GOT3 (cell line): Measurements from ENCODE around the gene KCNJ9.

Experiments used
- DNase-seq: peaks from one replicate; lab custom pipeline; 2025; ENCODE audit warnings: mixed read lengths; lab: John Stamatoyannopoulos, UW

KCNJ9 gene

GRCh38 chr1:160087118-160087662 is 5.9 kb downstream of the KCNJ9 start:
- DNase-seq = no peak

DNA sequence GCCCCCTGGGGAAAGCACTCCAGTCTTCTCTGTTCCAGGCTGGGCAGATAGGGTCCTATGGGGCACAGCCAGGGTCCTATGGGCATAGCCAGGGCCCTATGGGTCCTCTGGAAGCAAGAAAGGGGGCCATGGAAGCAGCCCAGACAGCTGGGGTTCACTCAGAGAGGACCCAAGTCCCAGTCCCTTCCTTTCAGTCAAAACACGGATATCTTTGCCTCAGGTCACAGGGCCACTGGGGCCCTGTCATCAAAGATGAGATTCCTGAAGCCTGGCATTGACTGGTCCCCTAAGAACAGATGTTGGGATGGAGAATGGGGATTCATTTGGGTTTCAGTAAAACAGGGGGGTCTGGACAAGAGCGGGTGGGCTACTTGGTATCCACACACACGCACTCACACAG is 8.5 kb downstream of the KCNJ9 start:
- DNase-seq = no peak

GRCh38 chr1:160090760-160091159 is 9.4 kb downstream of the KCNJ9 start:
- no peak for DNase-seq

DNA sequence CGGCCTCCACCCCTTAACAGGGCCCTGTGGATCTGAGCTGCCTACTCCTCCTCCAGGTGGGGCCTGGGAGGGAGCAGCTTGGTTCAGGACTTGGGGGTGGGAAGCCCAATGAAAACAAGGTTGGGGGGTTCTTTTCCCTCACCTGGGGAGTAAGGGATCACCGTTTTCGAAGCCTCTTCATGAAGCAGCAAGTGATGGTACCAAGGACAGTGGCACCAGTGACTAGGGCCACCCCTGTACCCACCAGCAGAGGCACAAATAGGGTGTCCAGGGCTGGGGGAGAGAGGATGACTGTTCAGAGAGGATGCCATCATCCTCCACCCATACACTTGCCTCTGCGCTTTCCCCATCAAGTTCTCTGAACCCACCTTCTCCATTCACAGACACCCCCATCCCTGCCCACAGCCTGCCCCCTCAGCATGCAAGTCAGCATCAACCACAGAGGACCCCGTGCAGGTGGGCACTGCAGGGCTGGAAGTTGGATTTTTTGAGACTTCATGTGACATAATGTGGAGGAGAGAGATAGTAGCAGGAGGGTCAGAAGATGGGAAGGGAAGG is 10.4 kb downstream of the KCNJ9 start:
- no peak for DNase-seq

DNA sequence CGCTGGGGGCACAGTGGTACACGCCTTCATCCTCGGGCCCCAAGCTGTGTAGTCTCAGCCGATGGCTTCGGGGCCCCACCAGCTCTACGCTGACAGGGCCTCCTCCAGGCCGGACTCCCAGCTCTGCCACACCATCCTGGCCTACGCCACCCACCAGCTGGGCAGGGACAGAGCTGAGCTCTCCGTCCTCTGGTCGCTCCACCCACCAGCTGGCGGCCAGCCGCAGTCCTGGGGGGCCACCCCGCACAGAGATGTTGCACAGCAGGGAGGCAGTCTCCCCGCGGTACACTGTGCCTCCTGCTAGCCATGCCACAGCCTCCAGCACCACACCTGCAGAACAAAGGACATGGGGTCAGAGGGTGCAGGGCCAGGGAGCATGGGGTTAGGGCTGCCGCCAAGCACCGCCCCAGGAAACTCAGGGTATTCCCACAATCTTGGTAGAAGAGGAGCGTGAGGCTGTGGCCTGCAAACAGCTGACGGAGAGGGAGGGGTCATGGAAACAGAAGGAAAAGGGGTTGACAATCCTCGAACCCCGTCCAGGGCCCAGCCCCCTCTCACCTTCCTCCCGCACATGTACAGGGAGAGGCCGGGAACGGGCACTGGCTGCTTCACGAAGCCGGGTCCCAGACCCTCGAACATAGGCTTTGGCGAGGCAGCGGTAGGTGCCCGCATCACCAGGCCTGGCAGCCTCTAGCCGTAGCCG is 11.2 kb downstream of the KCNJ9 start:
- DNase-seq = no peak

DNA sequence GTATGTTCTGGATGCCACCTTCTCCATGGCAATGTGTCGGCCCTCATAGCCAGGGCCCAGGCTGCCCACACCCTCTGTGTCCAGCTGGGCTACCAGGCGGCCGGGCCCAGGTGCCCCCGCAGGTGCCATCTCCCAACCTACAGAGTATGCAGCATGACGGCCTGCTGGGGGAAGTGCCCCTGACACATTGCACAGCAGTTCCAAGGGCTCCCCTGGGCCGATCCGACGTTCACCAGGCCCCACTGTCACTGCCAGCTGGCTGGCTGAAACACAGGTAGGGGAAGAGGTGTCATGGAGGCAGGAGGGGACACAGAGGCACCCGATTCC is 11.7 kb downstream of the KCNJ9 start:
- no peak for DNase-seq

DNA sequence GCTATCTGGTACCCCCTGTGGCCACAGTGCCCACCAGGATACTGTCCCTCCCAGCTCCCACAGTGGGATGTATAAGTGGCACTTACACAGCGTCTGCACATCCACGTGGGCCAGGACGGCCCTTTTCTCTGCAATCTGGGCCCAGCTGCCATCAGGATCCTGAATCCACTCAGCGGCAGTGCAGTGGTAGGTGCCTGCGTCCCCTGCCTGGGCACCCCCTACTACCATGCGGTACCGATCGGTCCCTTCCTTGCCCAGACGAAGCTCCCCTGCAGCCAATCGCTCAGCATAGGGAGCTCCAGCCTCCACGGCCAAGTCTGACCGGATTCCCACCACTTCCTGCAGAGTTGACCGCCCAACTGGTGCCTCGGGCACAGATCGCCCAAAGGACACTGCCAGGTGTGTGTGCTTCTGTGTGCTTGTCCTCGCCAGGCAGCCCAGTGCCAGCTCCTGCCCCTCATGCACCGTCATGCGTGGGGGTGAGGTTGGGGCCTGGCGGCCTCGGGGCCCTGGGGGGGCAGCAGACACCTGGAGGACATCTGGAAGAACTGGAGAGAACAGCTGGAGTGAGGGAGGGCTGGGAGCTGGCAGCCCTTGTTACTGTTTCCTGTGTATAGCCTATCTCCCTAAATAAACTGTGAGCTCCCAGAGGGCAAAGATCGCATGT is 12.4 kb downstream of the KCNJ9 start:
- DNase-seq = no peak

GRCh38 chr1:160094291-160094625 is 12.9 kb downstream of the KCNJ9 start:
- DNase-seq = no peak

DNA sequence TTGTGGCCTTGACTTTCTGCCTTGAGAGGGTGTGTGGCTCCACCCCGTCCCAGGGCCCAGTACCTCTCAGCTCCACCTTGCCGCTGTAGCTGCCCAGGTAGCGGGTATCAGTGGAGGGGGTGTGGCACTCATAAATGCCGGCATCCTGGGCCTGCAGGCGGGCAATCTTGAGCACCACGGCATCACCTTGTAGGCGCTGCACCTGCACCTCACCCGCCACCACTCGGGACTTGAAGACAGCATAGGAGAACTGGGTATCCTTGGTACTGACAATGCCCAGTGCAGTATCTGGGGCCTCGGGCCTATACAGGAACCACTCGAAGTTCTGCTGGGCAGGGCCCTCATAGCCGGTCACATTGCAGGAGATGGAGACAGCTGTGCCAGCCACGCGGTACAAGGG is 13.5 kb downstream of the KCNJ9 start:
- DNase-seq = no peak

DNA sequence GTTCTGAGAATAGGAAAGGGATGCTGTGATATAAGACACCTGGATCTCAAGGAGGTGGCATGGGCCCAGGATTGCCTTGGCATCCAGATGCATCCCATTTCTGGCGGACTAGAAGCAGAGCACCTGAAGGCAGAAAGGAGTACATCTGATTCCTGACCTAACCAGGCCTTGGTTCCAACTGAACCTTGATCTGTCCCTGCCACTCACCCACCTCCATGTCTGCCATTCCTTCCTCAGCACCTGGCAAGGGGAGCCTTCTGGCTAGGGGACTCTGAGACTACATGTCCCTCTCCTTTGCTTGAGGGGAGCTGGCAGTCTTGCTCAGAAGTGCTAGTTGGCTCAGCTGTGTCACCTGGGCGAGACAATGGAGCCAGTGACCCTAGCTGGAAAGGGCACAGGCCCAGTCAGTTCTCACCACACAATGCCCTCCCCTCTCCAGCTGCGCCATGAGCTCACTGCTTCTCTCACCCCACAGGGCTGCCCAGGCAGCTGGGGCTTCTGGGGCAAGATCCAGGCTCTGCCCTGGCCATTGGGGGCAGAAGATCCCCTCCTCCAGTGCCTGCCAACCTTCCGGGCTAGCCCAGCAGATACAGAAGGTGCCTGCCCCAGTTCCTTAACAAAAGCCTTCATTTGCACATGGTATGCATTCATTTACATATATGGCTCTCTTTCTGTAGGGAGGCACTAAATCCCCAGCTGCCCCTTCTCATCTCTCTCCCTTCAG is 14.2 kb downstream of the KCNJ9 start:
- DNase-seq = no peak

DNA sequence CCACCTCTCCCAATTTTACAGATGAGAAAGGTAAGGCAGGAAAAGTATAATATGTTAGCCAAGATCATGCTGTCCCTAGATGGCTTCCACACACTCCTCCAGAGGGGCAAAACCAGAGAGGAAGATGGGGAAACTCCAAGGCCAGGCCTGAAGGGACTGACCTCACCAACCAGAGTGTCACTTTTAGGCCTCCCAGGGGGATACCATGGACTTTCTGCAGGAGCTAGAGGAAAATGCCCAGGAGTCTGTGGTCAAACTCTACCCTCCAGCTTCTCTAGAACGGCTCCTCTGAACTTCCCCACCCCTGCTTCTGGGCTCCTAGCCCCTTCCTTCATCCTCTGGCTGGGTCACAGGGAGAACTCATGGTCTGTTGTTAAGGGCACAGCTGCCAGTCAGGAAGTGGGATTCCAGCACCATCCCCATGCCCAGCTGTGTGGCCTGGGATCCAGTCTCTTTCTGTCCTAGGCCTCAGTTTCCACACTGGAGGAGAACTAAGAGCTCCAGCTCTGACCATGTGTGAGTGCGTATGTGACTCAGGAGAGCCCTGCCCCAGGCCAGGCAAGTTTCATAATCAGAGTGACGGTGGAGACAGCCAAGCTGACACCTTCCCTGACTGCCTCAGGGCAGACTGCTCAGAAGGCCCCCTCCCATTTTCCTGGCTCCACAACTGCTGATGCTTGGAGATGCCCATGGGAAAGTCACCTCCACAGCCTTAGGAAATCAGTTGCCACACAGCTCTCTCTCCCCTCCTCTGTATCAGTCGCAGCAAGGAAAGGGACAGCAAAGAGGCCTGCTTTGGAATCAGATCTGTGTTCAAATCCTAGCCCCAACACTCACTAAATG is 15.2 kb downstream of the KCNJ9 start:
- DNase-seq = no peak

- no peak for DNase-seq
These were observed 16.0 kb downstream of the KCNJ9 start for GRCh38 chr1:160097151-160097910.

DNA sequence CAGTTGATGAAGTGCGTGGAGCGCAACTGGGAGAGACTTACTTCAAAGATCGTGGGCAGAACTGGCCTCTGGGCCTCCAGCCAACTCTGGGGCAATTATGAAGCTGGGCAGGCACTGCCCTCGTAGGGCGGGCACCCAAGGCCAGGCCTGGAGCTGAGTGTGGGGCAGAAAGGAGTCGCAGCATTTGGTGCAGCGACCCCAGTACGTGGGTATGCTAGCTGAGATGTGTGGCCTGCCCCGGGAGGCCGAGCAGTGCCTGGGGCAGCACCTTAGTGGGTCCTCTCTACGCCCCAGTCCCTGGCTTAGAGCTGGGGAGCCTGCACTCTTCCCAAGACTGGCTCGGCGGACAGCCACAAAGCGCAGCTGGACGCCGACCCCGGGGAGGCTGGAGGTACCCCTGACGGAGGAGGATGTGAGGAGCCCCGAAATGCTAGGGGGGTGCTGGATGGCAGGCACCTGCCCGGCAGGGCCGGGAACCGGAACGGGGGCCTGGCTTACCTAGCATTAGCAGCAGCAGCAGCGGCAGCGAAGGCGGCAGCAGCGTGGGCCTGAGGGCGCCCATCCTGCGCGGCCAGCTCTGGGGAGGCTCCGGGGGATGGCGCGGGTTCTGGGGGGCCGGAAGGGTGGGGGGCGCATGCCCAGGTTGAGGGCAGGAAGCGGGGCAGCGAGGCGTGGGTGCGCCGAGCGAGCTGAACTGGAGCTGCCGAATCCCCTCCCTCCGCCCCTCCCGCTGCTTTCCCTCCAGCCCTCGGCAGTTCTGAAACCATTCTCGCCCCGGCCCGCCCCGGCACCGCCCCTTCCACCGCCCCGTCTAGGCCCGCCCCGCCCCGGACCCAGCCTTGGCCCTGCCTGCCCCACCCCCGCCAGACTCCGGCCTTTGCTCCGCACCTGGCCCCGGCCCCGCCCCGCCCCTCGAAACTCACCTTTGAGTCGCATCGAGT is 16.8 kb downstream of the KCNJ9 start, which contains the start of gene IGSF8:
IGSF8 (minus strand) TSS at position 709 of the 941 bp plus-strand sequence; CDS start at position 562, 147 bp downstream.
- peak; percentile 68 for DNase-seq

DNA sequence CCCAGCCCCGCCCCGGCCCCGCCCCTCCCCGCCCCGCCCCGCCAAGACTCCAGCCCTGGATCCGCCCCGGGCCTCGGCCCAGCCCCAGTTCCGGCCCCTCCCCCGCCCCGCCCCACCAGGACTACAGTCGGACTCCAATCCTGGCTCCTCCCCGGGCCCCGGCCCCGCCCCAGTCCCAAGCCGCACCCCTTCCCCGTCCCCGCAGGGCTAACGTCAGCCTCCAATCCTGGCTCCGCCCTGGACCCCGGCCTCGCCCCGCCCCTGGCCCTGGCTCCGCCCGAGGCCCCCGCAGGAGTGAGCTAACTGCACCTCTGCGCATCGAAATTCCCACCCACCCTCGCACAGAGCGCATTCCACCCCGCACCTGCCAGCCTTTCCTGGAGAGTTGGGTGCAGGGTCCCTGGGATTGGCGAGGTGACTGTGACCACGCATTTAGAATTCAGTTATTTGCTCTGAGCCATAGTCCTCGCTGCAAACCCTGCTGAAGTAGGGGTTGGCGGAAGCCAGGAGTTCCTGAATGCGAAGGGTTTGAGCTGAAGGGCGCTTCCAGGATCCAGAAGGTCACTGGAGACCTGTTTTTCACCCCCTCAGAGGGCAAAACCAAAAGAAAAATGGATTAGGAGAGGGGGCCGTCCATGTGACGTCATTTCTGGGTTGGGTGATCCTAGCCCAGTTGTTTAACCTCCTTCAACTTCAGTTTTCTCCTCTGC is 17.7 kb downstream of the KCNJ9 start:
- DNase-seq = peak; percentile 83

GRCh38 chr1:160099716-160100375 is 18.5 kb downstream of the KCNJ9 start:
- DNase-seq = no peak

DNA sequence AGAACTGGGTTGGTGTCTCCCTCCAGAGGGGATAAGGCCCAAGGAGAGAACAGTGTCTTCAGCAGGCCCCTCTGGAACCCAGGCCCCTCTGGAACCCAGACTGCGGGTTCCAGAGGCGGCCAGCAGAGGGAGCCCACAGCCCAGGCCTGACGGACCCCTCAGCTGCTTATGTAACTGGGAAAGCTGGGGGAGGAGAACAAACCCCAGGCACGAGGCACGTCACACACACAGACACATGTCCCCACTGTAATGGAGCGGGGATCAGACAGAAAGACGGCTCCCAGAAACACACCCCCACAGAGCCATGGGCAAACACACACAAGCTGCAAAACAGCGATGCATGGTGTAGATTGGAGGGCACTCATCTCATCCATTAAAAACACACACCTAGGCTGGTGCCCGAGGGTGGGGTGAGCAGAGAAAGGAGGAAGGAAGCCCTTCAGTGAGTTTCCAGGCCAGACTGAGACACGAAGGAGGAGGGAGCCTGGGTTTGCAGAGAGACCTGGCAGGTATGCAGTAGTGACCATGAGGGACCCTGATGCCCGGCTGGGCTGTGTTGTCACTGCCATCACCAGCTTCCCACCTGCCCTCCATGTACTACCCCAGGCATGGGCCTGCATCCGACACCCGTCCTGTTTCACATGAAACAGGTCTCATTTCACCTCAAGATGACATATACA is 19.8 kb downstream of the KCNJ9 start:
- no peak for DNase-seq

DNA sequence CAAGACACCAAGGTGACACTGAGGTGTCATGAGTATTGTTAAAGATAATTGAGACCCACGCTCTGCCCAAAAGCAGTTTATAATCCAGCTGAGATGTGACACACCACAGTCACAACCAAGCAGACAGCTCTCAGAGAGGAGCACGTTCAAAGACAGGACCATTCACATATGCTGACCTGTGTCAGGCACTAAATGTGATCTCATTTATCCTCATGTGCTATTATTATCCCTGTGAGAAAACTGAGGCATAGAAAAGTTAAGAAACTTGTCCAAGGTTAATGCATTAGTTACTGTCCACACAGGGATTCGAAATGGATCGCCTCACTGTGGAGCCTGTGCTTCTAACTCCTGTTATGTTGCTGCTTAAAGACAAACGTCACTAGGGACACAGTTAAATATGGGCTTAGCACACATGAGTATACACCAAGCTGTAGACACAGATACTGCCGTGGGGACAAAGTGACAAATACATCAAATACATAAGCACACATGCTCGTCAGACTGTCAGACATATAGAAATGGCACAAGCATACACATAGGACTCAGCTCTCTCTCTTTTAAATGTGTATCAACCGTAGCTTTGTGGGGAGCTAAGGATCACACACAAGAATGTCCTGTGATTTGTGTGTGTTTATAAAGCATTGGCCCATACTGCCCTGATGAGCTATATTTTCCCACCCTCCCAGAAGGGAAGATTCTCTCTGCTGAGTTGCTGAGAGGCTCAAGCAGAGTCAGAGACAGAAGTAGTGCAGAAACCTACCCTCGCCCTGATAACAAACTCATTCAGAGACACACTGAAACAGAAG is 20.6 kb downstream of the KCNJ9 start:
- no peak for DNase-seq
